SK-N-SH treated with all-trans-retinoic acid at 6 μM for 48 hours (cell line): ENCODE results near the gene GRID1.

Experiments used
- ATAC-seq: fragments of 200-7000 bp; cut with Tn5 transposase; 3 replicates; pipeline ENCODE4 v1.9.1; 2020; ENCODE audit warnings: mild to moderate bottlenecking, moderate library complexity
- ARNTL ChIP-seq: fragments of 450-650 bp; formaldehyde crosslinking; IDR thresholded peaks from 2 replicates; pipeline ENCODE4 v1.5.0; 2020; ENCODE audit warnings: low read depth, mild to moderate bottlenecking, moderate library complexity, borderline replicate concordance
- BACH2 ChIP-seq: fragments of 250-450 bp; sonication (Bioruptor Pico); IDR thresholded peaks from 2 replicates; pipeline ENCODE4 v1.9.0; 2021; ENCODE audit warnings: mild to moderate bottlenecking, borderline replicate concordance
- CREB5 ChIP-seq: fragments of 250-450 bp; sonication (Bioruptor Pico); IDR thresholded peaks from 2 replicates; pipeline ENCODE4 v1.5.1; 2020; ENCODE audit warnings: low read depth, mild to moderate bottlenecking, moderate library complexity
- CSDC2 ChIP-seq: fragments of 250-450 bp; sonication (Bioruptor Pico); IDR thresholded peaks from 2 replicates; pipeline ENCODE4 v1.5.0; 2020; ENCODE audit warnings: mild to moderate bottlenecking, moderate library complexity
- CSRNP3 ChIP-seq: fragments of 250-450 bp; sonication (Bioruptor Pico); IDR thresholded peaks from 2 replicates; pipeline ENCODE4 v1.5.1; 2021; ENCODE audit warnings: mild to moderate bottlenecking, moderate library complexity
- ESRRG ChIP-seq: fragments of 250-450 bp; sonication (Bioruptor Pico); IDR thresholded peaks from 2 replicates; pipeline ENCODE4 v1.6.1; 2021; ENCODE audit warnings: mild to moderate bottlenecking
- ISL1 ChIP-seq: fragments of 250-450 bp; sonication (Bioruptor Pico); IDR thresholded peaks from 2 replicates; pipeline ENCODE4 v2.1.2; 2022; ENCODE audit warnings: mild to moderate bottlenecking, moderate library complexity
- OSR1 ChIP-seq: fragments of 250-450 bp; sonication (Bioruptor Pico); IDR thresholded peaks from 2 replicates; pipeline ENCODE4 v1.8.0; 2022; ENCODE audit warnings: moderate library complexity, mild to moderate bottlenecking, inconsistent platforms
- PATZ1 ChIP-seq: fragments of 250-450 bp; sonication (Bioruptor Pico); IDR thresholded peaks from 2 replicates; pipeline ENCODE4 v1.8.0; 2020; ENCODE audit warnings: mild to moderate bottlenecking, moderate library complexity, borderline replicate concordance
- POU6F1 ChIP-seq: fragments of 250-450 bp; sonication (Bioruptor Pico); IDR thresholded peaks from 2 replicates; pipeline ENCODE4 v1.8.0; 2021; ENCODE audit warnings: low read depth, mild to moderate bottlenecking, moderate library complexity, borderline replicate concordance
- PPARA ChIP-seq: fragments of 250-450 bp; sonication (Bioruptor Pico); IDR thresholded peaks from 2 replicates; pipeline ENCODE4 v1.5.0; 2020; ENCODE audit warnings: mild to moderate bottlenecking, borderline replicate concordance
- RARB ChIP-seq: fragments of 250-450 bp; sonication (Bioruptor Pico); IDR thresholded peaks from 2 replicates; pipeline ENCODE4 v1.8.0; 2021; ENCODE audit warnings: mild to moderate bottlenecking, moderate library complexity
- SNAI2 ChIP-seq: fragments of 250-450 bp; sonication (Bioruptor Pico); IDR thresholded peaks from 2 replicates; pipeline ENCODE4 v1.5.0; 2020; ENCODE audit warnings: mild to moderate bottlenecking, moderate library complexity
- TCF4 ChIP-seq: fragments of 250-450 bp; sonication (Bioruptor Pico); IDR thresholded peaks from 2 replicates; pipeline ENCODE4 v1.8.0; 2021; ENCODE audit warnings: mild to moderate bottlenecking, moderate library complexity, borderline replicate concordance
- TOX ChIP-seq: fragments of 250-450 bp; sonication (Bioruptor Pico); IDR thresholded peaks from 2 replicates; pipeline ENCODE4 v1.8.0; 2021; ENCODE audit warnings: mild to moderate bottlenecking, moderate library complexity, borderline replicate concordance
- TSHZ2 ChIP-seq: fragments of 250-450 bp; sonication (Bioruptor Pico); IDR thresholded peaks from 2 replicates; pipeline ENCODE4 v1.5.0; 2020; ENCODE audit warnings: mild to moderate bottlenecking, moderate library complexity
- ZC3H10 ChIP-seq: fragments of 250-450 bp; sonication (Bioruptor Pico); IDR thresholded peaks from 2 replicates; pipeline ENCODE4 v1.5.1; 2021; ENCODE audit warnings: mild to moderate bottlenecking, moderate library complexity
- ZFP3 ChIP-seq: fragments of 250-450 bp; sonication (Bioruptor Pico); IDR thresholded peaks from 2 replicates; pipeline ENCODE4 v1.5.0; 2020; ENCODE audit warnings: mild to moderate bottlenecking, moderate library complexity
- ZFP30 ChIP-seq: fragments of 450-650 bp; formaldehyde crosslinking; IDR thresholded peaks from 2 replicates; pipeline ENCODE4 v1.5.0; 2022; ENCODE audit warnings: mild to moderate bottlenecking, moderate library complexity
- ZNF565 ChIP-seq: fragments of 450-650 bp; formaldehyde crosslinking; conservative IDR thresholded peaks from 2 replicates; pipeline ENCODE4 v1.5.0; 2020; ENCODE audit warnings: low read depth, mild to moderate bottlenecking, moderate library complexity
- ZNF70 ChIP-seq: fragments of 450-650 bp; formaldehyde crosslinking; IDR thresholded peaks from 2 replicates; pipeline ENCODE4 v1.5.0; 2020; ENCODE audit warnings: mild to moderate bottlenecking, moderate library complexity
- ZNF8 ChIP-seq: fragments of 450-650 bp; formaldehyde crosslinking; IDR thresholded peaks from 2 replicates; pipeline ENCODE4 v1.5.0; 2020; ENCODE audit warnings: mild to moderate bottlenecking, moderate library complexity

Gene GRID1

GRCh38 chr10:86340991-86341260 is 25.7 kb downstream of the GRID1 start:
- TF ChIP-seq ZFP3 (CRISPR knock-in tag) (no peak), ESRRG (CRISPR knock-in tag) (no peak), ISL1 (CRISPR knock-in tag) (no peak), PATZ1 (CRISPR knock-in tag) (no peak), BACH2 (CRISPR knock-in tag) (no peak), TSHZ2 (CRISPR knock-in tag) (no peak), CSDC2 (no peak), PPARA (CRISPR knock-in tag) (no peak), ZNF70 (no peak)
- TF ChIP-seq, all 23 proteins: peak for 0
- no peak for ATAC-seq

- TF ChIP-seq TOX (no peak), CSDC2 (no peak), BACH2 (CRISPR knock-in tag) (no peak), PPARA (CRISPR knock-in tag) (no peak), ZFP30 (no peak), ARNTL (CRISPR knock-in tag) (no peak)
- ATAC-seq, result no peak
These were observed 26.2 kb downstream of the GRID1 start for GRCh38 chr10:86340176-86340990.

GRCh38 chr10:86339226-86339865 is 27.2 kb downstream of the GRID1 start:
- no peak for TF ChIP-seq TSHZ2 (CRISPR knock-in tag)
- TF ChIP-seq ZC3H10, result no peak
- no peak for TF ChIP-seq ISL1 (CRISPR knock-in tag)
- TF ChIP-seq OSR1 (CRISPR knock-in tag), result no peak
- no peak for TF ChIP-seq RARB (CRISPR knock-in tag)
- TF ChIP-seq PATZ1 (CRISPR knock-in tag), result no peak
- TF ChIP-seq ZFP30, result no peak
- TF ChIP-seq SNAI2 (CRISPR knock-in tag), result no peak
- TF ChIP-seq ESRRG (CRISPR knock-in tag), result no peak
- no peak for TF ChIP-seq CREB5
- no peak for TF ChIP-seq POU6F1 (CRISPR knock-in tag)
- no peak for TF ChIP-seq ZNF70
- no peak for TF ChIP-seq CSRNP3 (CRISPR knock-in tag)
- TF ChIP-seq ARNTL (CRISPR knock-in tag), result no peak
- no peak for TF ChIP-seq ZNF8 (CRISPR knock-in tag)
- TF ChIP-seq TOX, result no peak
- no peak for TF ChIP-seq TCF4
- no peak for TF ChIP-seq ZNF565 (CRISPR knock-in tag)
- TF ChIP-seq CSDC2, result no peak
- TF ChIP-seq PPARA (CRISPR knock-in tag), result no peak
- ATAC-seq, result no peak
